WTC11 (cell line): ENCODE results near the gene ENTPD8.

Source experiments
- CREB1 ChIP-seq: sonication (generic); formaldehyde crosslinking; IDR thresholded peaks from 2 replicates; pipeline ENCODE4 v1.8.0; 2023; ENCODE audit warnings: mild to moderate bottlenecking, missing genetic modification reagents
- CTCF ChIP-seq: fragments of 200-600 bp; IDR thresholded peaks from 2 replicates; pipeline ENCODE4 v1.8.0; 2022; ENCODE audit warnings: antibody characterized with exemption
- E2F5 ChIP-seq: sonication (generic); formaldehyde crosslinking; IDR thresholded peaks from 2 replicates; pipeline ENCODE4 v1.8.1; 2022; ENCODE audit warnings: mild to moderate bottlenecking, moderate library complexity, missing genetic modification reagents
- ESRRA ChIP-seq: sonication (generic); formaldehyde crosslinking; IDR thresholded peaks from 2 replicates; pipeline ENCODE4 v1.8.1; 2022; ENCODE audit warnings: mild to moderate bottlenecking, missing genetic modification reagents, borderline replicate concordance
- JUN ChIP-seq: sonication (generic); formaldehyde crosslinking; IDR thresholded peaks from 2 replicates; pipeline ENCODE4 v1.8.0; 2023; ENCODE audit warnings: mild to moderate bottlenecking, missing genetic modification reagents
- NFYB ChIP-seq: sonication (generic); formaldehyde crosslinking; conservative IDR thresholded peaks from 2 replicates; pipeline ENCODE4 v1.8.0; 2022; ENCODE audit warnings: low read depth, missing genetic modification reagents
- NR3C1 ChIP-seq: sonication (generic); formaldehyde crosslinking; conservative IDR thresholded peaks from 2 replicates; pipeline ENCODE4 v1.8.1; 2023; ENCODE audit warnings: low read depth, mild to moderate bottlenecking, missing genetic modification reagents
- STAT6 ChIP-seq: sonication (generic); formaldehyde crosslinking; conservative IDR thresholded peaks from 2 replicates; pipeline ENCODE4 v1.8.1; 2023; ENCODE audit warnings: mild to moderate bottlenecking, low read depth, missing genetic modification reagents, moderate library complexity
- USF2 ChIP-seq: sonication (generic); formaldehyde crosslinking; IDR thresholded peaks from 2 replicates; pipeline ENCODE4 v1.8.1; 2023; ENCODE audit warnings: mild to moderate bottlenecking, missing genetic modification reagents, moderate library complexity
- ZNF232 ChIP-seq: sonication (generic); formaldehyde crosslinking; IDR thresholded peaks from 2 replicates; pipeline ENCODE4 v1.8.0; 2022; ENCODE audit warnings: mild to moderate bottlenecking, missing genetic modification reagents
- ZSCAN18 ChIP-seq: fragments of 250-450 bp; sonication (Bioruptor Pico); IDR thresholded peaks from 2 replicates; pipeline ENCODE4 v2.1.2; 2022; ENCODE audit warnings: mild to moderate bottlenecking, moderate library complexity

GRCh38 chr9:137445275-137445807 is 4.2 kb upstream of the ENTPD8 start:
- TF ChIP-seq CTCF (peak; percentile 71), STAT6 (no peak), JUN (CRISPR knock-in tag) (no peak), E2F5 (CRISPR knock-in tag) (no peak), USF2 (CRISPR knock-in tag) (no peak), ESRRA (CRISPR knock-in tag) (no peak), ZNF232 (CRISPR knock-in tag) (no peak), CREB1 (CRISPR knock-in tag) (no peak), ZSCAN18 (no peak), NFYB (CRISPR knock-in tag) (no peak), NR3C1 (no peak)
